Astrocyte (in vitro differentiated cells and primary cell): Measurements from ENCODE around the gene NXPE3. TPM values are rescaled to one million over a fixed set of nuclear protein-coding genes. Genes with fewer than 3 reads are reported as not detected.

Experiments used
- DNase-seq: peaks from one replicate; pipeline ENCODE4 v3.0.0-alpha.2; 2010; ENCODE audit warnings: low read depth
- FAIRE-seq: peaks from 2 replicates; lab custom pipeline; 2011; peaks lifted over from hg19 to GRCh38; lab: Jason Lieb, UNC
- H2AFZ ChIP-seq: 2 replicates; pipeline ENCODE4 v1.6.0; 2012; ENCODE audit warnings: low read depth, low read length, inconsistent platforms
- H3K27ac ChIP-seq: 2 replicates; pipeline ENCODE4 v1.5.1; 2011; ENCODE audit warnings: low read depth, low read length, inconsistent platforms
- H3K27me3 ChIP-seq: 2 replicates; pipeline ENCODE4 v1.6.0; 2011; ENCODE audit warnings: low read length, inconsistent platforms; ENCODE audit not compliant: insufficient read depth
- H3K36me3 ChIP-seq: 2 replicates; pipeline ENCODE4 v1.5.1; 2011; ENCODE audit warnings: low read length, inconsistent platforms; ENCODE audit not compliant: insufficient read depth
- H3K4me1 ChIP-seq: 2 replicates; pipeline ENCODE4 v1.5.1; 2011; ENCODE audit warnings: low read length, inconsistent platforms; ENCODE audit not compliant: insufficient read depth
- H3K4me2 ChIP-seq: 2 replicates; pipeline ENCODE4 v1.6.0; 2012; ENCODE audit warnings: low read length, inconsistent platforms
- H3K4me3 ChIP-seq: 2 replicates; pipeline ENCODE4 v1.5.1; 2011; ENCODE audit warnings: low read depth, mild to moderate bottlenecking, low read length, inconsistent platforms; ENCODE audit not compliant: insufficient read depth
- H3K79me2 ChIP-seq: 2 replicates; pipeline ENCODE4 v1.6.0; 2012; ENCODE audit warnings: mild to moderate bottlenecking, low read length, inconsistent platforms; ENCODE audit not compliant: insufficient read depth
- H3K9ac ChIP-seq: 2 replicates; pipeline ENCODE4 v1.6.0; 2012; ENCODE audit warnings: mild to moderate bottlenecking, low read length, inconsistent platforms
- H3K9me3 ChIP-seq: 2 replicates; pipeline ENCODE4 v1.5.1; 2012; ENCODE audit warnings: low read depth, mild to moderate bottlenecking, low read length, inconsistent platforms; ENCODE audit not compliant: insufficient read depth
- H4K20me1 ChIP-seq: 2 replicates; pipeline ENCODE4 v1.6.0; 2012; ENCODE audit warnings: low read length, inconsistent platforms; ENCODE audit not compliant: insufficient read depth
- H3K27ac Mint-ChIP-seq: one replicate; pipeline ENCODE4 v1.8.0; 2021; ENCODE audit warnings: mild to moderate bottlenecking, mixed read lengths; ENCODE audit not compliant: unreplicated experiment
- H3K27me3 Mint-ChIP-seq: one replicate; pipeline ENCODE4 v1.8.0; 2021; ENCODE audit warnings: low read depth, mixed read lengths; ENCODE audit not compliant: unreplicated experiment
- H3K36me3 Mint-ChIP-seq: one replicate; pipeline ENCODE4 v1.8.0; 2021; ENCODE audit warnings: low read depth, mixed read lengths; ENCODE audit not compliant: unreplicated experiment
- H3K4me1 Mint-ChIP-seq: one replicate; pipeline ENCODE4 v1.8.0; 2021; ENCODE audit warnings: low read depth, mixed read lengths; ENCODE audit not compliant: unreplicated experiment
- H3K4me3 Mint-ChIP-seq: one replicate; pipeline ENCODE4 v1.8.0; 2021; ENCODE audit warnings: mild to moderate bottlenecking, moderate library complexity, mixed read lengths; ENCODE audit not compliant: unreplicated experiment
- H3K9me3 Mint-ChIP-seq: one replicate; pipeline ENCODE4 v1.8.0; 2021; ENCODE audit warnings: mild to moderate bottlenecking, mixed read lengths; ENCODE audit not compliant: unreplicated experiment
- CTCF ChIP-seq: IDR thresholded peaks from 2 replicates; pipeline ENCODE4 v1.5.1; 2011; ENCODE audit warnings: low read depth, mild to moderate bottlenecking, inconsistent platforms, low read length, moderate library complexity; ENCODE audit not compliant: insufficient read depth
- EZH2 ChIP-seq: IDR thresholded peaks from 2 replicates; pipeline ENCODE4 v1.6.1; 2012; ENCODE audit warnings: mild to moderate bottlenecking, low read length, inconsistent platforms; ENCODE audit not compliant: insufficient read depth
- total RNA-seq: library from RNA; stranded (reverse); gene quantifications from 2 replicates; pipeline ENCODE4 v1.2.1, GENCODE V29; 2021

Gene NXPE3
- total RNA-seq, 1 donor from 2014 or later: 46.4 TPM

- no peaks in the 10 kb centered on the region for H4K20me1 ChIP-seq
- FAIRE-seq (no peak), DNase-seq (peak; percentile 26)
- no peak overlapping the region for H3K9ac ChIP-seq
- no peaks in the 10 kb centered on the region for H3K27me3 ChIP-seq
- H3K27ac Mint-ChIP-seq: no peak overlapping the region
- H3K4me2 ChIP-seq: no peak overlapping the region
- no peaks in the 10 kb centered on the region for H3K36me3 ChIP-seq
- no peak overlapping the region for H3K4me3 Mint-ChIP-seq
- peaks cover 19% of the 10 kb centered on the region for H3K36me3 Mint-ChIP-seq
- H3K27ac ChIP-seq: no peak overlapping the region
- H3K79me2 ChIP-seq: no peaks in the 10 kb centered on the region
- H3K4me1 ChIP-seq: no peaks in the 10 kb centered on the region
- peaks cover 2% of the 10 kb centered on the region for H3K4me1 Mint-ChIP-seq
- H2AFZ ChIP-seq: no peak overlapping the region
- no peaks in the 10 kb centered on the region for H3K27me3 Mint-ChIP-seq
- no peaks in the 10 kb centered on the region for H3K9me3 ChIP-seq
- H3K4me3 ChIP-seq: no peak overlapping the region
- H3K9me3 Mint-ChIP-seq: no peaks in the 10 kb centered on the region
- TF ChIP-seq EZH2 (no peak), CTCF (no peak)
These were observed 37.5 kb downstream of the NXPE3 start for GRCh38 chr3:101816215-101817149.

- Mint-ChIP-seq H3K9me3 (no peaks in the 10 kb centered on the region), H3K27me3 (no peaks in the 10 kb centered on the region), H3K4me3 (no peak overlapping the region), H3K36me3 (peaks cover 26% of the 10 kb centered on the region), H3K4me1 (peaks cover 2% of the 10 kb centered on the region), H3K27ac (no peak overlapping the region)
- H3K27me3 ChIP-seq: no peaks in the 10 kb centered on the region
- no peak overlapping the region for H3K27ac ChIP-seq
- DNase-seq (no peak), FAIRE-seq (no peak)
- H3K9ac ChIP-seq: no peak overlapping the region
- H3K4me2 ChIP-seq: no peak overlapping the region
- no peak for TF ChIP-seq EZH2
- no peak overlapping the region for H3K4me3 ChIP-seq
- H3K36me3 ChIP-seq: peaks cover 5% of the 10 kb centered on the region
- no peak overlapping the region for H2AFZ ChIP-seq
- no peaks in the 10 kb centered on the region for H3K9me3 ChIP-seq
- no peaks in the 10 kb centered on the region for H4K20me1 ChIP-seq
- no peaks in the 10 kb centered on the region for H3K79me2 ChIP-seq
- no peaks in the 10 kb centered on the region for H3K4me1 ChIP-seq
These were observed 39.0 kb downstream of the NXPE3 start for GRCh38 chr3:101817992-101818391.

- no peak overlapping the region for H3K4me3 ChIP-seq
- H3K27me3 Mint-ChIP-seq: no peaks in the 10 kb centered on the region
- TF ChIP-seq EZH2 (no peak), CTCF (no peak)
- no peaks in the 10 kb centered on the region for H3K27me3 ChIP-seq
- no peaks in the 10 kb centered on the region for H3K79me2 ChIP-seq
- no peak overlapping the region for H3K4me3 Mint-ChIP-seq
- no peak overlapping the region for H3K4me2 ChIP-seq
- peaks cover 26% of the 10 kb centered on the region for H3K36me3 Mint-ChIP-seq
- no peak overlapping the region for H3K9ac ChIP-seq
- H3K27ac Mint-ChIP-seq: no peak overlapping the region
- no peaks in the 10 kb centered on the region for H4K20me1 ChIP-seq
- H2AFZ ChIP-seq: no peak overlapping the region
- H3K27ac ChIP-seq: no peak overlapping the region
- peaks cover 2% of the 10 kb centered on the region for H3K4me1 Mint-ChIP-seq
- no peaks in the 10 kb centered on the region for H3K9me3 Mint-ChIP-seq
- H3K4me1 ChIP-seq: no peaks in the 10 kb centered on the region
- no peak for DNase-seq
- no peaks in the 10 kb centered on the region for H3K9me3 ChIP-seq
- FAIRE-seq: no peak
- peaks cover 5% of the 10 kb centered on the region for H3K36me3 ChIP-seq
These were observed 40.7 kb downstream of the NXPE3 start for GRCh38 chr3:101819649-101820206.
